Stimulated activated CD8-positive, alpha-beta memory T cell treated with anti-CD3 and anti-CD28 coated beads, Interleukin-2, amount 100 ng/mL, for 1 hour (primary cell): ENCODE results near the gene CCDC102A.
A peak's percentile ranks its signal among the peaks of the same experiment; 100 is the strongest.

Experiments used
- DNase-seq, 2 donors: peaks; one replicate each; pipeline ENCODE4 v3.0.0-alpha.2; 2020; ENCODE audit warnings: low read depth in 2 of 2

The CCDC102A gene

DNA sequence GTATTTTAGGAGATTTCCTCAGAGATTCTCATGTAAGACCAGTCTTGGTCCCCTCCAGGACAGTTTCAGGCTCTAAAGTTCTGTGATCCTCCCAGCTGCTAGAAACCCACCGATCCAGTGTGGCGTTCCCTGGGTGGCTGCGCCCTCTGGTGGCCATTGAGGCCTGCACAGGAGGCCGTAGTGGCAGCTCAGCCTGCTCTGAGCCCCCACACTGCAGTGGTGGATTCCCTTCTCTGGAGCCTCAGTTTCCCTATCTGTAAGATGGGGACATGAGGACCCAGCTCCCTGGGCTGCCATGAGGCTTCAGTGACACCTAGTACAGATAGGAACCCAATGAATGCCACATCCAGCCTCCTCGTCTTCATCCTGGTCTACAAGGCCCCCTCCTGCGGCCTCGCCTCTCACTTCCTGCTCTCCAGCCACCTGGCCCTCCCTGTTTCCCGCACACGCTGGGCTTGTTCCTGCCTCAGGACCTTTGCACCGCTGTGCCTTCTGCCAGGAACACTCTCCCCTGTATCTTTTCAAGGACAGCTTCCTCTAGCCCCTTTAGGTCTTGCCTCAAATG is 16.5 kb downstream of the CCDC102A start:
- peak; percentile 70 to 71 for DNase-seq

DNA sequence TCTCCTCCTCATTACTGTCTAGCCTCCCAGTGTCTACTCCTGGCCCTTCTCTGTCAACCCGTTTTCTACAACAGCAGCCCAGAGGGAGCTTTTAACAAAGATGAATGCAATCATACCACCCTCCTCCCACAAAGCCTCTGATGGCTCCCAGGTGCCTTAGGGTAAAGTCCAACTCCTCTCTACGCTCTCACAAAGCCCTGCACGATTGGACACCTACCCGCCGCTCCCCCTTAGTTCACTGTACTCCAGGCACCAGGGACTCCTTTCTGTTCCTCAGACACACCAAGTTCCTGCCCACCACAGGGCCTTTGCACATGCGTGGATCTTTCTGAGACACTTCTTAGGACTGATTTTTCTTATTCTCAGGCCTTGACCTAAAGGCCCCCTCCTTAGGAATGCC is 17.4 kb downstream of the CCDC102A start:
- no peak for DNase-seq

DNA sequence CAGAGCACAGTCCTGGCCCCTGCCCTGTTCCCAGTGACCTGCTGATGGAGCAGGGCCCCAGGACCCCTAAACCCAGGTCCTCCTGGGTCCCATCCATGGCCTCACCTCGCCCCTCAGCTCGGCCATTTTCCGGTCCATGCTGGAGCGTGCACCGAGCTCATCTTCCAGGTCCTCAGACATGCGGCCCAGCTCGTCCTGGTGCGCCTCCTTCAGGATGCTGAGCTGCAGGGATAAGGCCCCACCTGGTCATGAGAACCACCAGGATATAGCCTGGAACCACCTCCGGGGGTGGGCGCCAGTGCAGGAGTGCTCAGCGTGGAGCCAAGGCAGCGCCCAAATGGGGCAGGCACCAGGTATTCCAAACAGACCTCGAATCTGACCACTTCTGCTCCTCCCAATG is 17.9 kb downstream of the CCDC102A start:
- no peak for DNase-seq

DNA sequence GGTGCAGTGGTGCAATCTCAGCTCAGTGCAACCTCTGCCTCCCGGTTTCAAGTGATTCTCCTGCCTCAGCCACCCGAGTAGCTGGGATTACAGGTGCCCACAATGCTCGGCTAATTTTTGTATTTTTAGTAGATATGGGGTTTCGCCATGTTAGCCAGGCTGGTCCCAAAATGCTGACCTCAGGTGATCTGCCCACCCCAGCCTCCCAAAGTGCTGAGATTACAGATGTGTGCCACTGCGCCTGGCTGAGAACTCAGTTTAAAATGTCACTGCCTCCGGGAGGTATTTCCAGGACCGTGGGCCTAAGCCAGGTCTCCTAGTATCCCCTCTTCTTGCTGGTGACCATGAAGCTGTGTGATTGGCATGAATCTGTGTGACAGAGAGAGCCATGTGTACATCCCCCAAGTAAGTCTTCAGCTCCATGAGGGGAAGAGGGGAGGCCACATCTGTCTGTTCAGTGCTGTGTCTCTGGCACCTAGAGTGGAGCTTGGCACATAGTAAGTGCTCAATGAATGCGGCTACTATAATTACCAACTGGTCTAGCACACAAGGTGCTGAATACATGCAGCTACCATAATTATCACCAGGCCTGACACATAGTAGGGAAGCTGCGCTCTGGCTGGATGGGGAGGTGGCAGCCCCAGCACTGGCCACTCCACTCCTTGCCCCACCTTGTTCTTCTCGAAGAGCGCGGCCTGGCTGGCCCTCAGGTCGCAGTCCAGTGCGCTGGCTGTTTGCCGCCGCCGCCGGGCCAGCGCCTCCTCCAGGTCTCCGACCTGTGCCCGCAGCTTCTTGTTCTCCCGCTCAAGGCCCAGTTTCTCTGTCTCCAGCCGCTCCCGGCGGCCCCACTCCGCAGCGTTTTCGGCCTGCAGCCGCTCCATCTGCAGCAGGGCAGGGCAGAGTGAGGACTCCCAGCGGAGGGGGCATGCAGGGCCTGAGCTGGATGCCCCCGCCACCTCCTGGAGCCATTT is 18.7 kb downstream of the CCDC102A start:
- DNase-seq = no peak

DNA sequence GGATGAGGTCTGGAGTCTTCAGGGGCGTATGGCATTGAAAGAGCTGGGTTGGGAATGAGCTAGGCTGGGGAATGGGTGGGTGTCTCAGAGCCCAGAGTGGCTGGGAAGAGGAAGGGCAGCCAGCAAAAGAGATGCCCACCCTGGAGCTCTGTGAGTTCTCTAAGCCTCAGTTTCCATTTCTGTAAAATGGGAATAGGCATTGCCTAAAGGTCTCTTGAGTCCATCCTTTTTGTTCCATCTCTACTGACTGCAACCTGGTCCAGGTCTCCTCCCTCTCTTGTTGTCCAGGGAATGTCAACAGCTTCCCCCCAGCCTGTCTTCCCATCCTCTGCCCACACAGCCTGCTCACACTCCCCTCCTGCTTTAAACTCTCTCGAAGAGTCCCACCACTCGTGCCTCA is 19.6 kb downstream of the CCDC102A start:
- DNase-seq = no peak

DNA sequence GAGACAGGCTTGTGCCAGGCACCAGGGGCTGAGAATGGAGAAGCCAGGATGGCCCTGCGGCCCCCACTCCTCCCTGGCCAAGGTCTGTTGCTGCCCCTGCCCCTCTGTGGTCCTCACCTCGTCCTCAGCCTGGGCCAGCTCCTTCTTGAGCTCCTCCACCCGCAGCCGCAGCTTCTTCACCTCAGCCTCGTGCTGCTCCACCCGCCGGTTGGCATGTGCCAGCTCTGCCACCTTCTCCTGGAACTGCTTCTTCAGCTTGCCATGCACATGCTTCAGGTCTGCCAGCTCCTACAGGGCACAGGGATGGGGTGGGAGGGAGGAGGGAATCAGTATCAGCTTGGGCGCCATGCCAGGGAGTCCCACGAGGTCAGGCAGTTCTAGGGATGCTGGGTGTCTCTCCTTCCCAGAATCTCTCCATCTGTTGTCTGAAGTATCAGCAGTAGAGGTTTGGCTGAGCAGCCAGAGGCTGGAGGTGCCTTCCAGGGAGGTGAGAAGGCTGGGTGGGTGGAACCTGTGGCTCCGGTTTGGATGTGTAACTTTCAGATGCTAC is 20.1 kb downstream of the CCDC102A start:
- no peak for DNase-seq

DNA sequence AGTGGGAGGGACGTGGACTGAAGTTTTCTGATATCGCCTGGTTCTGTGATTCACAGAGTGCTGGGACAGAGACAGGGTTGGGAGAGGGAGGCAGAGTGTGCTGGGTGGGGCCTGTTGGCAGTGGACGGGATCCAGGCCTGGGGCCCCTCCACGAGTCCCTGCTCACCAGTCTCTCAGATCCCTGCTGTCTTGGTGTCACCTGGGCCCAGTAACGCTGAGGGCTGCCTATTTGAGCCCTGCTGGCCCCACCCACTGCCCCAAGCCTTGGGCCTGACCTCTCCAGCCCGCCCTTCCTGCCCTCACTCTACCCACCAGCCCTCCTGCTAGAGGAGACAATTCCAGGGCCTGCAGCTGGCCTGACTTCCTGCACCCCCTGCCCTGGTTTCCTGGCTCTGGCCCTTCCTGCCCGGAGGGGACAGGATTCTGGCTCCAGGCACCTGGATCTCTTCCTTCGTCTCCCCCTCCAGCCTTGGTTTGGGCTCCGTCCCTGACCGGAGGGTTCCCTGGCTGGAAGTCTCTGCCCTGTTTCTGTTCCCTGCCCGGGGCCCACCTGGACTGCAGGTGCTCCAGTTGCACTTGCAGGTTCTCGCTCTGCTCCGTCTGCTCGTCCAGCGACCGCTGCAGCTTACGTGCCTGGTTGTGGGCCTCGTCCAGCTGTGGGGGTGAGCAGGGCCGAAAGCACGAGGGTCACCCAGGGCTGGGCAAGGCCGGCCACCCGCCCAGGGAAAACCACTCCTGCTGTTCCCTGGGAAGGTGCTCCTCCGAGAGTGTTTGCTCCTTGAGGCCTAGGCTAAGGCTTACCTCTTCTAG is 21.4 kb downstream of the CCDC102A start:
- no peak for DNase-seq

DNA sequence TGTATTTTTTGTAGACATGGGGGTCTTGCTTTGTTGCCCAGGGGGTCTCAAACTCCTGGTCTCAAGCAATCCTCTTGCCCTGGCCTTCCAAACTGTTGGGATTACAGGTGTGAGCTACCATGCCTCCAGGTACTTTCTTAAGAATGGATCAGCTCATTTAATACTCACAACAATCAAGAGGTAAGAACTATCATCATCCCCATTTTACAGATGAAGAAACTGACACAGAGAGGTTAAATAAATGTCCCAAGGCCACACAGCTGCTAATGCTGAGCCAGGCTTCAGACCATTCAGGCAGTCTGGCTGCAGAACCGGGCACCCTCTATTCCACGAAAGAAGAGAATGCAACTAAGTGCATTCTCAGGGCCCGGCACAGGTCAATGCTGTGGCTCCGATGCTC is 22.0 kb downstream of the CCDC102A start:
- DNase-seq = no peak

DNA sequence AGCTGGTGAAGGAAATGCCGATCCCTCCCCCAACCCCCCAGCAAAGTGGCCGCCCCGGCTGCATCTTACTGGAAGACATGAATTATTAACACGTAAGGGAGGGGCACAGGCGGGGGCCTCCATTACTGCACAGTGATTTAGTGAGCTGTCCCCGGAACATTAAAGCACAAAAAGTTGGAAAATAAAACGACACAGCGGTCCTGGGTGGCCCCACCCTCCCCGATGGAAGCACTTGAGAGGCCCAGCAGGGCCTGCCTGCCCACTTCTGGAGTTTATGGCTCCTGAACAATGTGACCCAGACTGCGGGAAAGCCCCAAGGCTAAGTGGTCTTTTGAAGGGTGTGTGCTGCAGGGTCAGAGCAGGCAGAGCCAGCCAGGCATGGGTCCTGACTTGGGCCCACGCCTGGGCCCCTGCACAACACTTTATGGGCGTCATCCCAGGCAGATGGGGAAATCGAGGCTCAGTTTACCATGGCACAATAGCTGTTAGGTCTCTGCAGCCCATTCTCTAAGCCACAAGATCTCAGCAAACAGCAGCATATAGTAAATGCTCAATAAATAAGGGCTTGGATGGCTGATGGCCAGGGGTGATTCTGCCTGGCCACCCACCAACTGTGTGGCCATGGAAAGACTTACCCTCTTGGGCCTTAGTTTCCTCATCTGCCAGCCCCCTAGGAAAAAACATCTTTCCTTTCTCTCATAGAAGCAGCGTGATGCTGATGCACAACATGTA is 22.8 kb downstream of the CCDC102A start:
- no peak for DNase-seq

DNA sequence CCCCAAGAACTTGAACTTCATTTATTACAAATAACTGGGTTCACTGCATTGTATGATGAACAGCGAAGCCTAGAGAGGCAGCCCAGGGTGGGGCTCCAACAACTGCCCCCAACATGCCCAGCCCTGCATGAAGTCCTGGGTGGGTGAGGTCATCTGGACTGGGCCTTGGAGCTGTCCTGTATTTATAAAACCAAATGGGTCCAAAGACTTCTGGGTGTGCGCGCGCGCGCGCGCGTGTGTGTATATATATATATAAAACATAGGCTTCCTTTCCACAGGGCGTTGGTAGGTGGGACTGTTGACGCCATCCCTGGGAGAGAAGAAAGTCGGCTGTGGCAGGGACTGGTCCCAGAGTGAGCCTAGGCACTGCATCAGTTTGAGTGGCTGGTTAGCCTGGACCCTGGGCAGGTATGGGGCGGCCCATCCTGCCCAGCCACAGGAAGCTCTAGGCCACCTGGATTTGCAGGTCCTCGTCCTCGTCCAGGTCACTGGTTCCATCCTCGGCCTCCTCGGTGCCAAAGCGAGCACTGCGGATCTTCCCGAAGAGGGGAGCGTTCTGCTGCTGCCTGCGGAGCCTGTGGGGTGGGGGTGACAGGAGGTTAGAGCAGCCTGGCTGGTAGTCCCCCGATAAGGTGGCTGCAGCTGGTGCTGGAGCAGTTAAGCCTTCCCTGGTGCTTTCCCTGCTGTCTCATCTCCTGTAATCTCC is 23.9 kb downstream of the CCDC102A start:
- DNase-seq = no peak

DNA sequence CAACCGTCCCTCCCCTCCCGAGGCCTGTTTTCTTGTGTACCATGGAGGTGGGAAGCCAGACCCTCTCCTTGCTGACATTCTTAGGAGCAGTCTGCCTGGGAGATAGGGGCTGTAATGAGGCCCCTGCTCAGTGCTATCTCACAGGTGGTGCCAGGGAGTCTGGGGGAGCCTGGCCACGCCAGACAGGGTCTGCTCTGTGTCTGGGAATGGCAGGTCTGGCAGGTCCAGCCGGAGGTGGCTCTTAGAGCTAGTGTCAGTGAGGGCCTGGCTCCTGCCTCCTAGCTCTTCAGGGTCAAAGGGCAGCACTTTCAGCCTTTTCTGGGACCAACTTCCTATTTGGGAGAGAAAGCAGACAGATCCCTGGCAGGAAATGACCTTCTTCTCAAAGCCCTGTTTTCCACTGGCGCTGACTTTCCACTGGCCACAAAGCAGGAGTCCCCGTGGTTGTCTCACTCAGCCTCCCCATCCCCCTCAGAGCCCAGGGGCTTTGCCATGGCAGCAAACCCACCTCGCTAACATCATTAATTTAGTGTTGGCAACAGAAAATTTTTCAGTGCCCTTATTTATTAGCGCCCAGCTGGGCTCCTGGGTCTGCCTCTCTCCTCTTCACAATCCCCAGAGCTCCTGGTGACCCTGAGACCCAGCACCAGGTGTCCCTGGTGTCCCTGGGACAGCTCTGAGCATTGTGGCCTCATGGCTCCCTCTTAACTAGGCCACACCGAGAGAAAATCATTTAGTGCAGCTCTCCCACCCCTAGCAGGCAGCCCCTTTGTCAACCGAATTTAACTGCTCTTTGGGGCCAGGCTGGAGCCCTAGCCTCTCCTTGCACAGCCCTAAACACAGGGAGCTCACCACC is 26.1 kb downstream of the CCDC102A start:
- DNase-seq = no peak

DNA sequence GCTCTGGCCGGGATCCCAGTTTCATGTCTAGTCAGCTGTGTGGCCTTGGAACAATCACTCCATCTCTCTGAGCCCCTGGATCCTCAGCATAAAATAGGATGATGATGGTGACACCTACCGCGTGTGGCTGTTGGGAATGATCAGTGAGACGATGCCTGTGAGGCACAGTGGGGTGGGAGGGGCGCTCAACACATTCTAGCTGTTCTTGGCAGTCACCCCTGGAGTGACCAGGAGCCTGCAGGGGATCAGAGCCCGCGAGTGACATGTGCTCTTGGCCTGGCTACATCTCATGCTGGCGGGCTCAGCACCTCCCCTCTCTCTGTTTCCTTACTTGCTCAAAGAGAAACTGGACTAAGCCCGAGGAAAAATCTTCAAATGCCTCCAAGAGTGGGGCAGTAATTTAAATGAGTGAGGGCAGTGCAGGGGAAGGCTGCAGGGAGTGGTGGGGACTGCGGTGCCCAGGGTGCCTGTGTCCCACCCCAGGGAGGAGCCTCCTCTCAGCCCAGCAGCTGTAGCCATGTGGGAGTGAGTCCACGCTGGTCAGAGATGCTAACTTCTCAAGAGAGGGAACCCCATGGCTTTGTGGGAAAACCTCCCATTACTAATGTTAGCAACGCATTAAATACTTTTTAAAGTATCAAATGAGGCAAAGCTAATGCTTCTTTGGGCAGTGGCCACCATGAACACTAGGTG is 27.0 kb downstream of the CCDC102A start:
- DNase-seq = no peak

DNA sequence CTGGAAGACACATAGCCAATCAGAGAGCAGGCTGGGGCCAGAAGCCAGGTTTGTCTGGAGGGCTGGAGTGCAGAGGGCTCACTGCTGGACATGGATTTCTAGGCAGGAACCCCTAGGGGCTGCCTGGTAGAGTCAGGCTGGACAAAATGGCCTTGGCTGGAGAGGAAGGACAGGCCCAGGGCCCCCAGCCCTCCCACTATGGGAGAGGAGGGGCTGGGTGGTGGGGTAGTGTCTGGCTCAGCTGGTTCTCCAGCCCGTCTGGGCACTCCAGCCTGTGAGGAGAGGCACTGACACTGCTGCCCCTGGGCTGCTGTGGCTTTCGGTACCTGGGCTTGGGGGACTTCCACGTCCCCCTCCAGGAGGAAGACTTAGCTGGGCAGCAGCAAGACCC is 28.3 kb downstream of the CCDC102A start:
- no peak for DNase-seq

DNA sequence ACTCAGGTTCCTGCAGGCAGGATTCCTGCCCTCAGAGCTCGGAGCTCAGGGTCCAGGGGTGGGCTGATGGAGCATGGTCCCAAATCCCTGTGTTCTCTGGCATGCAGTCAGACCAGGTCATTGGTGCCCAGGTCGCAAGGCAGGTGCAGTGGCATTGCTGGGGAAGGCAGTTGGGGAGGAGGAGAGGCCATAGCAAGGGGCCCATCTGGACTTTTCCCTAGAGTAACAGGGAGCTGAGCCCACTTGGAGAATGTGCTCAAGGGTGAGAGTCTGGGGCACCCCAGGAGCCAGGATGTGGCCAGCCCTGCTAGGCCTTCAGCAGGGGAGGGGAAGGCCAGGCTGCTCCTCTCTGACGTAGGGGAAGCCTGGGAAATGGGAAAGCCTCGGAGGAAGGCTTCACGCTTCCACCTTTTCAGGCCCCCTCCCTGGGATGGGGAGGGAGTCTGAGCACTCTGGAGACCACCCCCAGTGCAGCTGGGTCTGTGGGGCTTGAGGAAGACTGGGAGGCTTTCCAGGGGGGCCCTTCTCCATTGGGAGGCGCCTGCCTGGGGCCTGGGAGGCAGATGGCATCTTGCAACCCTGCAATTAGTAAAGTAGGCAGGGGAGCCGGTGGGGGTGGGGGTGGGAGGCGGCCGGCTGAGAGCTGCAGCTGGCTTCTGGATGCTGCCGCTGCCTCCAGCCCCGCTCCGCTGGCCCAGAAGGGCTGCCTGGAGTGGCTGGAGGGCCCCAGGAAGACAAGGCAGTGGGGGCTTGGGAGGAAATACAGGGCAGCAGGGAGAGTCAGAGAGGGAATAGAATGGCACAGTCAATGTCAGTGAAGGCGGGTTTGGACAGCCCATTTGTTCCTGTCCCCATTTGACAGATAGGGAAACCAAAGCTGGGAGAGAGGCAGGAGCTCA is 29.0 kb downstream of the CCDC102A start:
- DNase-seq = no peak

DNA sequence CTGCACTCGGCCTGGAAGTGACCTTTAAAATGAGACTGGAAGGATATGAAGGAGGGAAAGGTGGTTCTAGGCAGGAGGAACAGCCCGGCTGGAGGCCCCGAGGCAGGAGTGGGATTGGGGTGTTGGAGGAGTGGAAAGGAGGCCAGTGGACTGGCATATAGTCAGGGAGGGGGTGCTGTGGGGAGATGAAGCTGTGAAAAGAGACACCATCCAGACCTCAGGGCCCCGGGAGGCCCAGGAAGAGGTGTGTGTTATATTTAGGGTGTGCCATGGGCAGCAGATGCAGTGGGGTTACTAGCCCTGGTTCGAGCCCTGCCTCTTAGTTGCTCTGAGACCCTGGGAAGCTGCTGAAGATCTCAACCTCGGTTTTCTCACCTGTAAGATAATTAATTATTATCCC is 31.2 kb downstream of the CCDC102A start:
- no peak for DNase-seq

DNA sequence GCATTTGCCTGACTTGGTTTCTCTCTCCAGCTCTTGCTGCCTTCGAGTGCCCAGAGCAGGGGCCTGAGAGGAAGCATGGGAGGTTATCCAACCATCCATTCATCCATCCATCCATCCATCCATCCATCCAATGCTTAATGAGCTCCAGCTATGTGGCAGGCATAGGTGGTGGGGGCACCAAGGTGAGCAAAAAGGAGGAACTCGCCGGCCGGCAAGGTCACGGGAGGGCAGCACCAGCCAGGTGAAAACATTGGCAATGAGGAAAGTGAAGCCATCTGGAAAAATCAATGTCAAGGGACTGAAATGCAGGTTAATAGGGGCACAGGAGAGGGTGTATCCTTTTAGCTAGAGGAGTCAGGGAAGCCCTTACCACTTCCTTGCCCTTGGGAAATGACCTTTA is 31.9 kb downstream of the CCDC102A start:
- DNase-seq = no peak

DNA sequence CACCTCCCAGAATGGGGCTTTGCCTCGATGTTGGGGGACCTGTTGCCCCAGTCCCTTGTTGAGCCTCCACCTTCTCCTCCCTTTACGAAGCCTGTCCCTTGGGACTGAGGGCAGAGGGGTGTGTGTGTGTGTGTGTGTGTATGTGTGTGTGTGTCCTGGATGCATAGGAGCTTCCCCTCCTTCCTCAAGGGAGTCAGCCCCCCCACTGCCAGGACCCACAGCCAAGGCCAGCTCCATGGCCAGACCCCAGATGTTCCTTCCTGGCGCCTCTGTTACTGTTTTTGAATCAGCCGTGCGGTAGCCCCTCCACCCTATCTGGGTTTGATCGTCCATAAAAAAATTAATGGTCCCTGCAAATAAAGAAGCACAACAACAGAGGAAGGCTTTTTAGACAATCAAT is 32.4 kb downstream of the CCDC102A start:
- no peak for DNase-seq

DNA sequence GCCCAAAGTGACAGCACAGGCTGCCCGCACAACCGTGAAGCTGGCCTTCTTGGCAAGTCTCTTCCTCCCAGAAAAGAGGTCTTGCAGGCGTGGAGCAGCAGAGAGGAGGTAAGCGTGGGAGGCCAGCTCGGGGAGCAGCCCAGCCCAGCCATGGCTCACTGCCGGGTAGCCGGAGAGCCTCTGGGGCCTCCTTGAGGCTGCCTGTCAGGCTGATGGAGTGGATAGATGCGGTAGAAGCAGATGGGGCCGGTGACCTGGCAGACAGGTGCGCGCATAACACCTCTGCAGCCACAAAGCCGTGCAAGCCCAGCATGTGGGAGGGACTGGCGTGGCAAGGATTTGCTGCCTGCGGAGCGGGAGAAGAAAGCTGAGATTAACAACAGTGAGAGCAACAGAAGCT is 33.0 kb downstream of the CCDC102A start:
- no peak for DNase-seq
